Esophagus muscularis mucosa (tissue), 3 donors: ENCODE data around the gene MMP23B.

Source experiments
- POLR2A ChIP-seq: fragments of 450-650 bp; IDR thresholded peaks from one replicate; pipeline ENCODE4 v1.6.1; 2017; ENCODE audit warnings: antibody characterized with exemption, moderate library complexity, mild to moderate bottlenecking, low read depth
- POLR2AphosphoS5 ChIP-seq, 2 donors: sonication (generic); formaldehyde crosslinking; IDR thresholded peaks; one replicate each; pipeline ENCODE4 v1.6.1; 2017; ENCODE audit warnings: antibody characterized with exemption in 2 of 2
- TF ChIP-seq, protein P1 (sequence below), 3 experiments: fragments of 200-600 bp in 2 of 3; fragments of 450-650 bp in 1 of 3; sonication (generic) in 2 of 3; IDR thresholded peaks; one replicate each; pipeline ENCODE4 v1.5.1; 2017 to 2019; ENCODE audit warnings: antibody characterized with exemption in 3 of 3, mild to moderate bottlenecking in 2 of 3, moderate library complexity in 1 of 3

GRCh38 chr1:1601564-1602303 lies 30.2 kb upstream of the MMP23B start:
- TF ChIP-seq, protein P1, sequence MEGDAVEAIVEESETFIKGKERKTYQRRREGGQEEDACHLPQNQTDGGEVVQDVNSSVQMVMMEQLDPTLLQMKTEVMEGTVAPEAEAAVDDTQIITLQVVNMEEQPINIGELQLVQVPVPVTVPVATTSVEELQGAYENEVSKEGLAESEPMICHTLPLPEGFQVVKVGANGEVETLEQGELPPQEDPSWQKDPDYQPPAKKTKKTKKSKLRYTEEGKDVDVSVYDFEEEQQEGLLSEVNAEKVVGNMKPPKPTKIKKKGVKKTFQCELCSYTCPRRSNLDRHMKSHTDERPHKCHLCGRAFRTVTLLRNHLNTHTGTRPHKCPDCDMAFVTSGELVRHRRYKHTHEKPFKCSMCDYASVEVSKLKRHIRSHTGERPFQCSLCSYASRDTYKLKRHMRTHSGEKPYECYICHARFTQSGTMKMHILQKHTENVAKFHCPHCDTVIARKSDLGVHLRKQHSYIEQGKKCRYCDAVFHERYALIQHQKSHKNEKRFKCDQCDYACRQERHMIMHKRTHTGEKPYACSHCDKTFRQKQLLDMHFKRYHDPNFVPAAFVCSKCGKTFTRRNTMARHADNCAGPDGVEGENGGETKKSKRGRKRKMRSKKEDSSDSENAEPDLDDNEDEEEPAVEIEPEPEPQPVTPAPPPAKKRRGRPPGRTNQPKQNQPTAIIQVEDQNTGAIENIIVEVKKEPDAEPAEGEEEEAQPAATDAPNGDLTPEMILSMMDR (IDR thresholded peaks at IDR 0.05) = no peak
- no peak for TF ChIP-seq POLR2A
- no peak for TF ChIP-seq POLR2AphosphoS5 (IDR thresholded peaks at IDR 0.05)
